HG03565 (cell line): Measurements from ENCODE around the gene PRDX3.

Source experiments
- ATAC-seq: cut with Tn5 transposase; IDR thresholded peaks from one replicate; pipeline ENCODE4 v1.9.1; 2021; ENCODE audit warnings: mild to moderate bottlenecking, moderate library complexity; ENCODE audit not compliant: unreplicated experiment

Gene PRDX3

DNA sequence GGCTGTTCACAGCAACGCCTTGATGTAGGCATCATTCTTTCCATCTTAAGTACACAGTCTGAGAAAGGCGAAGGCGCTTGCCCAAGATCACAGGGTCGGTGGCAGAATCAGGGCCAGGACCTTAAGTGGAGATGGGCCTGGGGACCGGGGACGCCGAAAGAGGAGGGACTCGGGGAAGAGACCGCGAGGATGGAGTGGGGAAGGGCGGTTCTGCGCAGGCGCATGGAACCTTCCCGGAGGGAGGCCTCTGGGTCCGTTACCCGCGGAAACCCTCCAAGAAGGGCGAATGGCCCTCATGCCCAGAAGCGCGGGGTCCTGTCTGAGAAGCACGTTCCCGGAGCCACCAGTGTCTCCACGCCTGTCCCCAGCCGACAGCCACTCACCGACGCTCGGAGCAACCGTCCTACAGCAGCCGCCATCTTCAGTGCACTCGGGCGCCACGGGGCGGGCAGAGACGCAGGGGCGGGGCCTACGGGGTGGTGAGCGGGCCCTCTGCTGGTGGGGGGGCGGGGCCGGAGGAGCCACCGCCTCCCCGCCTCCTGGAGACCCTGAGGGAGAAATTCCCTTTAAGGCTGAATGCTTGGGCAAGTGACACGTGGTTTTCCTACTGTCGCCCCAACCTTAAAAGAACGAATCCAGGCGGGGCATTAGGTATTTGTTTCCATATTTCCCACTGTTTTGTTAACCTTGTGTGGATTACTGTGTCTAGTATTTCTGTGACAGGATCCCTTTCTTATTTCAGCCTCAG lies at the start of gene PRDX3:
TSS of gene PRDX3 (minus strand) at position 441 of the 748 bp plus-strand sequence. CDS start at position 419, 22 bp downstream.
- peak; percentile 64 for ATAC-seq

DNA sequence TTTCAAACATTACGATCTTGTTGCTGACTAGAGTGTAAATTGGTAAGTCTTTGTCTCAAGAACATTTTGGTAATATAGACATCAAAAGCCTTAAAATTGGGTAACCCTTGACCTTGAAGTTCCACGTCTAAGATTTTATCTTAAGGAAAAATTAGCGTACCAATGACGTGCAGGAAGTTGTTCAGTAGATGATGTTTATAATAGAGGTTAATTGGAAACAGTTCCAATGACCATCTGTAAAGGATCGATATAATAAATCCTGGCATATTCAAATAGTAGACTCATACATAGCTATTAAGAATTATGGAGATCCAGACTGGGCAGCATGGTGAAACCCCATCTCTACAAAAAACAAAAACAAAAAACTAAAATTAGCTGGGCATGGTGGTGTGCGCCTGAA lies 49.2 kb upstream of the PRDX3 start:
- ATAC-seq: no peak

DNA sequence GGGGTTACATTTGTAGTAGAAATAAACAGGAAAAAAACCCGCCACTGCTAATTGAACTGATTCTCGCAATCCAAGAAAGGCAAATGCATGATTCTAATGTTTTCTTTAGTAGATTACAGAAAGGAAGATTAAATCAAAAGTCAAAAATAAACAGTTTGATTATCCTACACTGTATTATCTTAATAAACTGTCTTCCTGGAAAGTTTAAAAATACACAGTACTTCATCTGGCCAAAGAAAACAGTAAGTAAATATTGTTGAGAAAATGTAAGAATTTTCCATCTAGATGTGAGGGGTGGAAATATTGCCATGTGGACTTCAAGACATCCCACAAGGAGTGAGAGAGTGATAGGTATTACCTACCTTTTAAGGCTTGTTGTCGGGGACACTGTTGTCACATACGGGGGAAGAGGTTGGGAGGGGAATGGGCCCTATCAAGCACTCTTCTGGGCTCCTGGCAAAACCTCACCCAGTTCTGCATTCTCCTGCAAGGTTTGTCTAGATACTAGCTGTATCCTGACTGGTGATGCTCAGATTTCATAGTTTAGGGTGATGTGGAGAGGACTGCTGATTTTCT lies 46.6 kb upstream of the PRDX3 start:
- no peak for ATAC-seq

DNA sequence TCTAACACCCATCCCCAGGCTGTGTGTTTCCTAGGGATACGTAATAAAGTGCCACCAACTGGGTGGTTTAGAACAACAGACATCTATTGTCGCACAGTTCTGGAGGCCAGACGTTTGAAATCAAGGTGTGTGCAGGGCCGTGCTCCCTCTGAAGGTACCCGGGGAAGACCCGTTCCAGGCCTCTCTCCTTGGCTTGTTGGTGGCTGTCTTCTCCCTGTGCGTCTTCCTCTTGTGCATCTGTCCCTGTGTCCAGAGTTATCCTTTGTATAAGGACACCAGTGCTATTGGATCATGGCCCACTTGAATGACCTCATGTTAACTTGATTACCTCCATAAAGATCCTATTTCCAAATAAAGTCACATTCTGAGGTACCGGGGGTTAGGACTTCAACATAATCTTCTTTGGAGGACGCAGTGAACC lies 44.4 kb upstream of the PRDX3 start:
- ATAC-seq: no peak

DNA sequence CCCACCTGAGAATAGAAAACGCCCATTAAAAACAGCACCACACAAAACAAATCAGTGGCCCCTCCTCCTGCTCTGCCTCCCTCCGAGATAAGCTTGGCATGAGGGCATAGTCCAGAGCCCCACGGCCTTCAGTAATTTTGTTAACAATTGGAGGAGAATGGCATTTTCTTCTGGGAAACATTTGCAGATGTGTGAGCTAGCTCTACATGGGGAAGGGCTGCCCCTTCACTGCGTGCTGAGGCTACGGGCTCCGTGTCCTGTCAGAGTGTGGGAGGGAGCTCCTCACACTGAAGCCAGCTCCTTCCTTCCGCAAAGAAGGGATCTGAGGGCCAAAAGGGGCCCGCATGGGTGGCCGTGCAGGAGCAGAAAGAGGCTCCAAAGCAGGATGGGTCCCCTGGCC lies 43.9 kb upstream of the PRDX3 start:
- ATAC-seq: no peak

DNA sequence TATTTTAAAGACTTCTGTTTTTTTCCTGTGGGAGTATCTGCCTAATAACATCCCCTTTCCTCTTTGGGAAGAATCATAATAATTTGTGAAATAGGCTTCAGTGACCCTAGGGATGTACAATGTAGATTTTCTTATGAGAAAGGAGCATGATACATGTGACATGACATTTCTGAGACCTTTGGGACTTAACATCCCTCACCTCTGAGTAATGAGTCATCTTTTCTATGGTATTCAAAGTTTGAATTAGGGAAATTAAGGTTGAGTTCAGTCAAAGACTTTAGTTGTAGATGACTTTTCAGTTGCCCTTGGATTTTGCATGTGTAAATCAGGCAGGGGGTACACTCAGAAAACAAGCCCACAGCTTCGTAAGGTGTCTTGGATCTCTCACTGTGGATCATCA lies 43.1 kb upstream of the PRDX3 start:
- ATAC-seq: no peak

DNA sequence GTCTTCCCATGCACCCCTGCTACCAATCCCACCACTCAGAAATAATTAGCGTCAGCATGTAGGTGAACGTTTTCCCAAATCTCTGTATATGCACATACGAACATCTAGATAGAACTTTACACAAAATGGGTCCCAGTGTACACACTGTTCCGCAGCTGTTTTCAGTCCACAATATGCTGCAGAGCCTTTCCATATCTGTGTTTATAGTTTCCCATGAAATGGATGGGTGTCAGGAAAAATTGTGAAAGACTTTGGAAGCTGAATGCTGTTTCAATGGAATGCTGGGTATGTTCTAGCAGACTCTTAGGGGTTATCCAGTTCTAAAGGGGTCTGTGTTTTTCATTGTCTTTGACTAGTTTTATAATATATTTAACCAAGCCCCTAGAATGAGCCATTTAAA lies 42.6 kb upstream of the PRDX3 start:
- no peak for ATAC-seq

DNA sequence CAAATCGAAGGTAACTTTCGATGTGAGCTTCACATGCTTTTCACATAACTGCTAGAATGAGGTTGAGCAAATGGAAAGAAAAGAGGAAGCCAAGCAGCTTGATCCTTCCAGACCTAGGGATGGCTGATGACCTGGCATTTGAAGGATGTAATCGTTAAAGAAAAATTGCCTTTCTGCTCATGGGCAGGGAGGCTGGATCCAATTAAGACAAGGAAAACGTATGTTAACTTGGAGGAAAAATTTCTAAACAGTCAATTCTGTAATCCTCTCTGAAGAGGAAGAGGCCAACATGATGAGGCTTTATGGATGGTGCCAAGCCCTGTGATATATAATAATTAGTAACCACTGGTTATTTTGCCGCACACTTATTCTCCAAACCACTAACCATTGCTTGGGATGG lies 41.3 kb upstream of the PRDX3 start:
- no peak for ATAC-seq

DNA sequence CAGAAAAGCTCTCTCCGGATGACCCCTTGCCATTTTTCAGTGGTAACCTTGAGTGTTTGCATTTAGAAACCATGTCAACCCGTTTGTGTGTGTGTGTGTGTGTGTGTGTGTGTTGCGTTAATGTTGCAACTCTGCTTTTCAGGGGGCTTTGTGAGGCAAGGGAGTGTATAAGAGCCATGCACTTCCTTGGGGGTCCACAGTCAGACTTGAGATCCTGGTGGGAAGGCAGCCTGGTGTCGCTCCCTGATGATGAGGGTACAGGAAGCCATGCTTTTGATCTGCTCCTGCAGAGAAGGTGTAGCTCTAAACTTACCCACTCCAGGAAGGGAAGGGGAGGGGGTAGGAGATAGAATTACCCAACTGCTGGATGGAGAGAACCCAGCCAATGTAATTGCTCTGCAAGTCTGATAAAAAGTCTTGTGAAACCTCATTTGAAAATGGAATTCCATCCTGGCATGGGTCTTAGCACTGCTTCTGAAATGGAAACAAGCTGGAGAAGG lies 39.4 kb upstream of the PRDX3 start:
- no peak for ATAC-seq

DNA sequence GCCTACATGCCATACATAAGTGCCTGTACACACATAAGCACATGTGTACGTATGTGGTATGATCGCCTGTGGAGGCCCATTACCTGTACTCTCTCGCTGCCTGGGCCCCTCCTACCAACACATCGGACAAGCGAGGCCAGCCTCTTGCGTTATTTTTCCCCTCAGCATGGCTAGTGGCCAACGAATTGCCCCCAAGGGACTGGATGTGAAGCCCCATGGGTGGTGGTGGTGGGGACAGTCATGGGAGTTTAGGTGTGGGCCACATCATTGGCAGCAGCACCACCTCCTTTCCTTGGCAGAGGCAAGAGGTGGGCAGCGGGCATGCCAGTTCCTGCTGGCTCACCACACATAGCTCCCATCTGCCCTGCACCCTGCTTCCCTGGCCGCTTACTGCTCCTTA lies 38.8 kb upstream of the PRDX3 start:
- ATAC-seq: no peak

DNA sequence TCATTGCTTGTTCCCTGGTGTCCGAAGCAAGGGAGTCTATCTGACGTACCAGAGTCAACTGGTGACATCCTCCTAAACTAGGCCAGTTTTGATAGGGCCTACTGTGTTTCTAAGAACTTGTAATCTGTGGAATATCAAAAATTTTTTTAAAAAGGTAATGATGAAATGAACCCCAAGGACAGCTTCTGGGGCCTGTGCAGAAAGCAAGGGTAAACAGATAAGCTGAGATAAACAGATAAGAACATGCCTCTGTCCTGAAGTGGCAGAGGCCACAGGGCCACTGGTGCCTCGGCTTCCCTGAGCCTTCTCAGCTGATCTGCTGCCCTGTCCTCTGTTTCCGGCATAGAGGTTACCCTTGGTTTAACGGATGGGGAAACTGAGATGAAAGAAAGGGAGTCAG lies 37.5 kb upstream of the PRDX3 start:
- ATAC-seq: no peak

DNA sequence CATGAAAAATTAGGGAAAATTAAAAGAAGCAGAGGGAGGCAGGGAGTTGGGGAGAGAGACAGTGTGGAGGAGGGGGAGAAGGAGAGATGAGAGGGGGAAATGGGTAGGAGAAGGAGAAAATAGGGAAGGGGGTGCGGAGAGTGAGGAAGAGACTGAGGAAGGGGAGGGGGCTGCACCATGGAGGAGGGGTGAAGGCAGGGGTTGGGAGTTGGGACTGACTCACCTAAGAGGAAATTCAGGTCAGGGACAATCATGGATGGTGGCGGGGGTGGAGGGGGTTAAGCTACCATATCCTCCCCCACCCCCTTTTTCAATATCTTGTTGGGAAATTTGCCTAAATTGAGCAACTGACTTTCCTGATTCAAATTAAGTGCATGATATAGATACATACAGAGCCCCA lies 36.8 kb upstream of the PRDX3 start:
- ATAC-seq: no peak

DNA sequence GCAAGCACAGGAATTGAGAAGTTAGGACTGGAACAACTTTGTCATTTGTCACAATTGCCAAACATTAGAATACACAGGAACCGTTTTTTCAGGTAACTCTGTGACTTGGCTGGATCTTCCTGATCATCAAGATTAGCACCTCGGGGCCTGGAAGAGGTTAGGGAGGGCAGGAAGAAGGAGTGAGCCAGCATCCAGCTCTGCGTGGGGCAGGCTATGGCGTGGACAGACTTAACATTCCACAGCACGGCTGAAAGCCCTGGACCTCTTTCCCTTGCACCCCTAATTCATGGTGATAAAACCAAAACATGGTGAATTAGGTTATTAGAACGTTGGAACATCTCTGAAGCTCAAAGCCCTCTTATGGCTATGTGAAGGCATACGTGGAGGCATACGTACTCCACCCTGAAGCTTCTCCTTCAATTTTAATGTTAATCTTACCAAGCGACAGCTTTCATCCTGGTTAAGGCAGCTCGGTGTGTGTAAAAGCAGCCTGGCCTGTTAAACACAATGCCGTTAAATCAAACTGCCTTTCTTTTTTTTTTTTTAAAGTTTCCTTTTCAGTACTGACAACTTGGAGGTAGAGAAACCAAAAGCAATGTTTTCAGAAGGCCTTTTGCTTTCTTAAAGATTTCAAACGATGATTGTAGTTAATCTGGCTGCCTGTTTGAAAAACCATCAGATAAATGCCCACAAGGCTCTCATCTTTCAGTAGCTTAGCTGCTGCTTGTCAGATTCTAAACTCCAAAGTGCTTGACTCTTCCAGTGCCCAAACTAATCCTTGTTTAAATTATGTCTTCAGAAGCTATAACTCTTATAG lies 33.2 kb upstream of the PRDX3 start:
- ATAC-seq: no peak

DNA sequence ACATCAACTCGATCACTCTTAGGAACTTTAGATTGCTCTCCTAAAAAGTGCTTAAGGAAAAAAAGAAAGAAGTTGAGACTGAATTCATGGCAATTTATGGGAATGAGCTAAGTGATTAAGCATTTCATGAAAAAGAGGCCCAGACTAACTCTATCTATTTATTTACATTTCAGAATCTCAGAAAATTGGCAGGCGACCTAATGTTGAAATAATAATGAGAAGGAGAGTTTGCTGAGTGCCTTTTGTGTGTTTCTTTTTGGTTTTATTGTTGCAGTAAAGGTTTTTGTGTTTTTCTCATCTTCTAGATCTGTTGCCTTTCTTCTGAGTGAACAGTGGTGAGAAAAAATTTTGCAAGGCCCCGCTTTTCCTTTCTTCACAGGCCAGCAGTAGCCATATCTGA lies 32.6 kb upstream of the PRDX3 start:
- ATAC-seq: no peak

DNA sequence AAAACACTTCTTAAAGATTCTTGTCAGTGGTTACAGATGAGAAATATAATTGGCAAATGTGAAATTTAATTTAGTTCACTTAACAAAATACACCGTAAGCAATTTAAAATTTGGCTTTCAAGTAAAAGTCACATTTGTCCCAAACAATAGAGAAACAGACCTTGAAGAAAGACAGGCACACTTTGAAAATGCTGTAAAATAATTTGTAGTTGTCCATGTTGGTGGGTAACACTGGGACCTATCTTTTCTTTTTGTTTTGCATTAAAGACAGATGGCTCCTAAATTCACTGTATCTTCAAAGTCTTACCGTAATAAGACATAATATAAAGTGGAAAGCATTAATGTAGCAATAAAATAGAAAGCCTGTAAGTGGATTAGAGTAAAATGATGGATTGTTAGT lies 32.0 kb upstream of the PRDX3 start:
- ATAC-seq: no peak

DNA sequence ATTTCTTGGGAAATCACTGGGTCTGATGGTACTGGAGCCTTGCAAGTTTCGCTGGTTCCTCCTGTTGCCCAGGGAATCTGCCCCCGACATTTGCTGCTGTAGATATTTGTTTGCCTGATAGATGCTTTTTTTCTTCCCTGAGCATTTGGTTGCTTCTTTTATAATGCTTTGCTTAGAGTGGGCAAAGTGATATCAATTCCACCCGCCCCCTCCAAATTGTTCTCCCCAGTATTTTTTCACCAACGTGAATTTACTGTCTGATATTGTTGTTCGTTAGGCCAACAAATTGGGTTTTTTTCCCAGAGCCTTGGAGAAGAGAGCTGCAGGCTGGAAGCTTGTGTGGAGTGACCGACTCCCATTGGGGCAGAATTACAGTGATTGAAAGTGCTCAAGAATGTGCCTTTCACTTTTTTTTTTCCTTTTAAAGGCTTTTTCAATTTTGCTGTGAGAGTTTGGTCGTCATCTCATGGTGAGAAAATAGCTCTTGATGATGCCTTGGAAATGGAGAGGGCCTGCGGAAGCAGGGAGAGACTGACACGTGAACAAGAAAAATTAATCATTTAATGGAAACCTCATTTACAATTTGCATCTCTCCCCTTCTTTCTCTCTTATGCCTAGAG lies 31.2 kb upstream of the PRDX3 start:
- ATAC-seq: no peak

DNA sequence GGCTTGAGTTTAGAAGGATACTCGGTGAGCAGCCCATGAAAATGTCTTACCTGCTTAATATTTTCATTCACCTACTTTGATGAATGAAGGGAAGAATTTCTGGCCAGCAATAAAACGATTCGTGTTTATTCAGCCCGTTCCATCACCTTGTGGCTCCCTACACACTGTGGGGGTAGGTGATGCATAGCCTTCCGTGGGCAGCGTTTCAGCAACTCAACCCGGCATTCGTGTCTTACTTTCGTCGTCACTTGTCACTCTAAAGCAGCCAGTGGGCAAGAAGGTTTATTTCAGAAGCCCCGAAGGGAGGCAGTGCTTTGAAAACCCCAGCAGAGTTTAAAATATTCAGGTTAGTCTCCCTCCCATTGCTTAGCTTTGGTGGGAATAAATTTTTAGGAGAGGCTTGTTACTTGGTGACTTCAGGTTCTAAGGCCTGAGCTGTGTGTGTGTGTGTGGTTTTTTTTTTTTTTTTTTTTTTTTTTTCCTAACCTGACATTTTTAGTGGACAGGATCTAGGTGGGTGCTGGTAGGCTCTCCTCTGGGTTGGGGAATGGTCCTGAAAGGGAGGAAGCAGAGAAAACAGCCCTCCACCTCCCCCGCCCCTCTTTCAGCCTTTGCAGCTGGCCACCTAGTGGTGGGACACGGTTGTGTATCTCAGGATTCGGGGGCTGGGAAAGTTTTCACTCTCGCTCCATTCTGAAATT lies 30.6 kb upstream of the PRDX3 start:
- no peak for ATAC-seq

DNA sequence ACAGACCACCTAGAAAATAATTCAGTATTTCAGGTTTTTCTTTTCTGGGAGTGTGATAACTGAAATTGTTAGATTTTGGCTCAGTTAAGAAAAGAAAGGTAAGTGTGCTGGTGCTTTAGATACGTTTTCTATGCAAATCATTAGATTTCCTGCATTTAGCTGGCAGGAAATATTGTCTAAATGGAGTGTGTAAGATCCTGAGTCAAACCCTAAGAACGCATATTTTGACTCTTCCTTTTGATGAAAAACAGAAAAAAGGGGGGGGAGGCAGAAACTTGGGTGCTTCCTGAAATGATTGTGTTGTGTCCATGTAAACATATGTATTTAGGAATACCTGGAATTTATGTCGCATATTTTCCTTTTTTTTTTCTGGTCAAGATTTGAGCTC lies 29.9 kb upstream of the PRDX3 start:
- ATAC-seq: no peak

DNA sequence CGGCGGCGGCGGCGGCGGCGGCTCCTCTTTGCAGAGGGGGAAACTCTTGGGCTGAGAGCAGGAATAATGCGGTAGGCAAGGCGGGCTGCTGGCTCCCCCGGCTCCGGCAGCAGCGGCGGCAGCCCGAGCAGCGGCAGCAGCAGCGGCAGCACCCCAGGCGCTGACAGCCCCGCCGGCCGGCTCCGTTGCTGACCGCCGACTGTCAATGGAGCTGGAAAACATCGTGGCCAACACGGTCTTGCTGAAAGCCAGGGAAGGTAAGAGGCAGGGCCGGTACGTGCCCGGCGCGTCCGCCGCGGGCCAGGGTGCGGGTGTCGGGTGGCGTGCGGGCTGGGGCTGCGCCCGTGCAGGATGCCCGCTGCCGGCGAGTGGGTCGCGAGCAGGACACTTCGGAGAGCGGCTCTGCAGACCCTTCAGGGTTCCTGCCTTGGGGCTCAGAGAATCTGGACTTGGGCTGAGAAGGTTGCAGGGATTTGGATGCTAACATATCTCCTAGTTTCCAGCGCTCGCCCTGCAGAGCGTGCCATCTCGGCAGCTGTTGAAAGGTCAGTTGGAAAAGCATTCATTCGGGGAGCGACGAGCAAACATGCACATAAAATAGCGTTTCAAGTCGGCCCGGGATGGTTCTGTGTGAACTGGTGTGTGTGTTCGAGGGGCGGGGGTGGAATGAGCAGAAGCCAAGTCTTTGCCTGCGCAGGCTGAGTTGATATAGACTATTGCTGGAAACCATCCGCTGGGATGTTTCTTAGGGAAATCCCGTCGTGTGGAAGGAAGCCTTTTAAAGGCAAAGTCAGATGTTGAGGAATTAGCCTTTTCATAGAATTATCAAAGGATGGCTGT lies 29.3 kb upstream of the PRDX3 start:
- ATAC-seq: no peak

DNA sequence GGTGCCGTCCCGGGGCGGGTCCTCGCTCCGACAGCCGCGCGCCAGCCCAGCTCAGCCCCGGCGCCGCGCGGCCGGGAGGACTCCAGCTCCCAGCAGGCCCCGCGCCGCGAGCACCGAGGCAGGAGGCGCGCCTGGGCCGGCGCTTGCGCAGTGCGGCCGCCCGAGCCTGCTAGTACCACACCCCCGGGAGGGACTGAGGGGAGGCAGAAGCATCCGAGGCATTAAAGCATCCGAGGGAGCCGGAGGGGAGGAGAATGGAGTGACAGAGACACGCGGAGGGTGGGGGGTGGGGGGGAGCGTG lies 28.7 kb upstream of the PRDX3 start, which contains the start of gene GRK5:
TSS of gene GRK5 (plus strand) at position 206 of the 301 bp plus-strand sequence. CDS start 347 bp downstream, outside the sequence.
- ATAC-seq: peak; percentile 73
